CD14-positive monocyte (primary cell): ENCODE data around the gene HLA-DQA1. TPM values are rescaled to one million over a fixed set of nuclear protein-coding genes. Genes with fewer than 3 reads are reported as not detected.
A peak's percentile ranks its signal among the peaks of the same experiment; 100 is the strongest.

ENCODE experiments used
- DNase-seq, 3 donors: peaks; one replicate each; pipeline ENCODE4 v3.0.0-alpha.2; 2011 to 2022
- H2AFZ ChIP-seq: 2 replicates; pipeline ENCODE4 v1.6.0; 2012; ENCODE audit warnings: mild to moderate bottlenecking, low read depth, low read length, inconsistent platforms; ENCODE audit not compliant: insufficient read depth, poor library complexity, severe bottlenecking
- H3K27ac ChIP-seq, 2 donors: 1 replicate in 1 of 2; 2 replicates in 1 of 2; pipeline ENCODE4 v1.5.1; 2012 to 2013; ENCODE audit warnings: low read length in 2 of 2, control low read depth in 1 of 2, inconsistent platforms in 1 of 2, low read depth in 1 of 2, mild to moderate bottlenecking in 1 of 2
- H3K27me3 ChIP-seq, 2 donors: one replicate each; pipeline versions ENCODE4 v1.6.0 to v1.6.1; 2011 to 2013; ENCODE audit warnings: low read length in 2 of 2; ENCODE audit not compliant: control insufficient read depth in 2 of 2, insufficient read depth in 2 of 2
- H3K36me3 ChIP-seq, 2 donors: replicated peaks in 1 of 2; 1 replicate in 1 of 2; 2 replicates in 1 of 2; pipeline versions ENCODE4 v1.5.1 to v1.6.1; 2012 to 2013; ENCODE audit warnings: low read length in 2 of 2, control low read depth in 1 of 2, inconsistent platforms in 1 of 2, mild to moderate bottlenecking in 1 of 2; ENCODE audit not compliant: insufficient read depth in 2 of 2, control insufficient read depth in 1 of 2
- H3K4me1 ChIP-seq, 2 donors: 1 replicate in 1 of 2; 2 replicates in 1 of 2; pipeline versions ENCODE4 v1.5.1 to v1.6.1; 2012 to 2013; ENCODE audit warnings: low read length in 2 of 2, control low read depth in 1 of 2, inconsistent platforms in 1 of 2, mild to moderate bottlenecking in 1 of 2, moderate library complexity in 1 of 2; ENCODE audit not compliant: insufficient read depth in 2 of 2, control insufficient read depth in 1 of 2
- H3K4me2 ChIP-seq: replicated peaks from 2 replicates; pipeline ENCODE3; 2012; ENCODE audit warnings: low read length, moderate library complexity, mild to moderate bottlenecking; ENCODE audit not compliant: poor library complexity, severe bottlenecking; ENCODE audit errors: extremely low read depth
- H3K4me3 ChIP-seq, 3 experiments: fragments of 200-600 bp in 1 of 3; sonication (generic) in 1 of 3; replicated peaks in 1 of 3; 1 replicate in 2 of 3; 2 replicates in 1 of 3; pipeline ENCODE4 v1.5.1; 2011 to 2013; ENCODE audit warnings: low read length in 3 of 3, mild to moderate bottlenecking in 3 of 3, control low read depth in 2 of 3, low read depth in 2 of 3, inconsistent platforms in 1 of 3, moderate library complexity in 1 of 3
- H3K79me2 ChIP-seq: 2 replicates; pipeline ENCODE4 v1.6.0; 2012; ENCODE audit warnings: mild to moderate bottlenecking, control low read depth, inconsistent platforms, low read length, moderate library complexity; ENCODE audit not compliant: insufficient read depth
- H3K9ac ChIP-seq: 2 replicates; pipeline ENCODE4 v1.6.0; 2017; ENCODE audit warnings: low read length, mild to moderate bottlenecking; ENCODE audit not compliant: insufficient read depth, poor library complexity, severe bottlenecking
- H3K9me3 ChIP-seq, 2 donors: replicated peaks in 1 of 2; 1 replicate in 1 of 2; 2 replicates in 1 of 2; pipeline versions ENCODE4 v1.5.1 to v1.6.1; 2012 to 2013; ENCODE audit warnings: low read length in 2 of 2, control low read depth in 1 of 2; ENCODE audit not compliant: control insufficient read depth in 1 of 2, insufficient read depth in 1 of 2
- H4K20me1 ChIP-seq: 2 replicates; pipeline ENCODE4 v1.6.0; 2012; ENCODE audit warnings: mild to moderate bottlenecking, low read length, control low read depth, moderate library complexity; ENCODE audit not compliant: insufficient read depth
- H3K27ac Mint-ChIP-seq, 7 donors: one replicate each; pipeline ENCODE4 v1.8.0; 2020; ENCODE audit warnings: mild to moderate bottlenecking in 7 of 7, mixed read lengths in 7 of 7, moderate library complexity in 6 of 7, inconsistent platforms in 2 of 7
- H3K27me3 Mint-ChIP-seq, 3 donors: one replicate each; pipeline ENCODE4 v1.8.0; 2021 to 2022; ENCODE audit warnings: low read depth in 3 of 3, mild to moderate bottlenecking in 3 of 3, mixed read lengths in 3 of 3, moderate library complexity in 3 of 3, inconsistent platforms in 1 of 3
- H3K36me3 Mint-ChIP-seq, 2 donors: one replicate each; pipeline ENCODE4 v1.8.0; 2020; ENCODE audit warnings: mixed read lengths in 2 of 2, inconsistent platforms in 1 of 2, mild to moderate bottlenecking in 1 of 2
- H3K4me1 Mint-ChIP-seq: one replicate; pipeline ENCODE4 v1.8.0; 2020; ENCODE audit warnings: mild to moderate bottlenecking, mixed read lengths
- H3K4me3 Mint-ChIP-seq, 2 donors: one replicate each; pipeline ENCODE4 v1.8.0; 2020; ENCODE audit warnings: mild to moderate bottlenecking in 2 of 2, mixed read lengths in 2 of 2, moderate library complexity in 1 of 2
- H3K9me3 Mint-ChIP-seq, 7 donors: one replicate each; pipeline ENCODE4 v1.8.0; 2020 to 2022; ENCODE audit warnings: mixed read lengths in 7 of 7, mild to moderate bottlenecking in 6 of 7, moderate library complexity in 6 of 7, inconsistent platforms in 2 of 7
- CTCF ChIP-seq: fragments of 200-600 bp; IDR thresholded peaks from one replicate; pipeline ENCODE4 v1.8.0; 2022; ENCODE audit warnings: antibody characterized with exemption, mild to moderate bottlenecking
- WGBS: methylation state at CpG from one replicate; pipeline ENCODE4 v1.1.5; 2013; ENCODE audit warnings: missing lambda C conversion rate; ENCODE audit not compliant: insufficient coverage; 5-methylcytosine and 5-hydroxymethylcytosine counted together
- intact Hi-C, 2 donors: fragments of 100-400 bp; cut with micrococcal nuclease; formaldehyde crosslinking; loops; one replicate each; pipeline versions ENCODE4 v1.15.0 to v1.15.1; 2023
- polyA plus RNA-seq, 3 donors: library from polyadenylated mRNA; depleted of rRNA in 1 of 3; unstranded in 2 of 3; stranded (reverse) in 1 of 3; fragments of 300-500 nt in 2 of 3; fragments of >200 nt in 1 of 3; fragmentation: Illumina TruSeq in 2 of 3; gene quantifications; 1 replicate in 2 of 3; 2 replicates in 1 of 3; pipeline ENCODE4 v1.2.3, GENCODE V29; 2012 to 2021

The HLA-DQA1 gene
- polyA plus RNA-seq, 3 donors, result 98.1 to 191 (median 117) TPM

DNA sequence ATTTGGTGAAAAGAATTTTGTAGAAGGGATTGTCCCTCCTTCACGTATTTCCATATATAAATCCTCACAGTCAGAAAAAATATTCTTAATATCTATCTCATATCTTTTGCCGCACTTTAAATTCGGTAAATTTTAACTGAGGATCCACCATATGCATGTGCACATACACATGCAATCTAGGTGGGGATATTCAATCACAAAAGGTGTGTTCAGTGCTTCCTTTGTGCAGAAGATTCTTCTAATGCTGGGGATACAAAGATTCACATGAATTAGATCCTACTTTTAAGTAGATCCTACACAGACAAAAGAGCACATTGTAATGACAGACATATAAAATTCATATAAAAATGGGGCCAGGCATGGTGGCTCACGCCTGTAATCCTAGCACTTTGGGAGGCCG is 34.0 kb upstream of the HLA-DQA1 start:
- H3K9me3 Mint-ChIP-seq, result peaks cover 0 to 9% (median 3%) of the 10 kb centered on the region in 7 donors
- Histone ChIP-seq H3K9ac (no peak overlapping the region), H2AFZ (no peak overlapping the region), H3K9me3 (no peaks in the 10 kb centered on the region), H4K20me1 (no peaks in the 10 kb centered on the region), H3K27me3 (no peaks in the 10 kb centered on the region), H3K79me2 (no peaks in the 10 kb centered on the region), H3K36me3 (no peaks in the 10 kb centered on the region), H3K4me1 (peaks cover 28 to 31% of the 10 kb centered on the region in 2 donors), H3K27ac (peak overlapping the region in 1 of 2 donors; percentile 84), H3K4me3 (peak overlapping the region in 1 of 3 experiments; percentile 14), H3K4me2 (peak overlapping the region; percentile 22)
- peaks cover 0 to 5% (median 0%) of the 10 kb centered on the region in 3 donors for H3K27me3 Mint-ChIP-seq
- WGBS, result no CpG with 5 or more reads among the region's 5 CpGs
- H3K27ac Mint-ChIP-seq, result peak overlapping the region in 6 of 7 donors; percentile 92 to 98 (median 96)
- no peak for DNase-seq
- TF ChIP-seq CTCF, result no peak
- H3K4me1 Mint-ChIP-seq, result peaks cover 53% of the 10 kb centered on the region
- H3K4me3 Mint-ChIP-seq, result no peak overlapping the region
- intact Hi-C loops, result no loop called here
- H3K36me3 Mint-ChIP-seq, result peaks cover 4% of the 10 kb centered on the region in 2 donors

DNA sequence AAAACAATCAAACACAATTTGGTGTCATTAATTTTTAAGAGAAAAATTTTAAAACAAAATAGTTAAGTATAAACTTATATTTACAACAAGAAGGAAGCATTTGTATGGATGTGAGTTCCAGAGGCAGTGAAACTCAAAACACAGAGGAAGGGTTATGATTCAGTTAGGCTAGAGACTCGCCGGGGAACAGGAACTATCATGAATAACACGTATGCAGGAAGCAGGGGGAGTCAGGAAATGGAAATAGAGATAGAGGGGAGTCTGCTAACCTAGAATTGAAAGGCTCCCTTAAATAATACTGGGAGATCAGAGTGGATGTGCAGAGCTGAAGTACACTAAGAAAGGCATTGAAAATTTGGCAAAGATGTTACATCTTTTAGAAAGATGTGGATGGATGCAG is 33.3 kb upstream of the HLA-DQA1 start:
- Histone ChIP-seq H2AFZ (no peak overlapping the region), H3K4me3 (peak overlapping the region; percentile 4 to 36 (median 21)), H3K36me3 (no peaks in the 10 kb centered on the region), H4K20me1 (no peaks in the 10 kb centered on the region), H3K27me3 (no peaks in the 10 kb centered on the region), H3K79me2 (no peaks in the 10 kb centered on the region), H3K9me3 (no peaks in the 10 kb centered on the region), H3K4me2 (peak overlapping the region; percentile 37), H3K4me1 (peaks cover 28 to 32% of the 10 kb centered on the region in 2 donors), H3K27ac (peak overlapping the region; percentile 46 to 90), H3K9ac (peak overlapping the region; percentile 56)
- intact Hi-C loops, result no loop called here
- Mint-ChIP-seq H3K27me3 (peaks cover 0 to 5% (median 0%) of the 10 kb centered on the region in 3 donors), H3K4me1 (peaks cover 55% of the 10 kb centered on the region), H3K4me3 (peak overlapping the region; percentile 34 to 72), H3K36me3 (peaks cover 4 to 5% of the 10 kb centered on the region in 2 donors), H3K27ac (peak overlapping the region in 6 of 7 donors; percentile 97 to 100 (median 98)), H3K9me3 (peaks cover 0 to 7% (median 3%) of the 10 kb centered on the region in 7 donors)
- 0% methylated on average over 3 of the region's 3 CpGs for WGBS
- no peak for TF ChIP-seq CTCF
- DNase-seq, result peak; percentile 56 to 62 (median 57)
